GM20431 (cell line): ENCODE results near the gene TBC1D9B.

Experiments
- in situ Hi-C: fragments of 300-500 bp; cut with MseI, MboI; formaldehyde crosslinking; loops from one replicate; pipeline ENCODE4 v1.15.0; 2020; ENCODE audit warnings: low sequenced_read_pairs; ENCODE audit not compliant: unreplicated experiment

TBC1D9B gene

DNA sequence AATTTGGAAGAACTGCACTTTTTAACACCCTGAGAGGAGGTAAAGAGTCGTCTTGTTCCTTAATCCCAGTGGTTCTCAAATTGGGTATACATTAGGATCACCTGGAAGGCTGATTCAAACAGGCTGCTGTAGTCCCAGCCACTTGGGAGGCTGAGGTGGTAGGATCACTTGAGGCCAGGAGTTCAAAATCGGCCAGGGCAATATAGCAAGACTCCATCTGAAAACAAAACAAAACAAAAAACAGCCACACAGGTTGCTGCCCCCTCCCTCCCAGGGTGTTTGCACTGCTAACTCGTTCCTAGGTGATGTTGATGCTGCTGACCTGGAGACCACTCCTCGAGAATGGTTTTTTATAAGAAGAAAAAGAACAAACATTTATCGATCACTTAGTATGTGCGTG, 1.5 kb upstream of the TBC1D9B start:
- in situ Hi-C loops: no loop called here

GRCh38 chr5:179908528-179908927, 831 bp upstream of the TBC1D9B start:
- in situ Hi-C loops: no loop called here

DNA sequence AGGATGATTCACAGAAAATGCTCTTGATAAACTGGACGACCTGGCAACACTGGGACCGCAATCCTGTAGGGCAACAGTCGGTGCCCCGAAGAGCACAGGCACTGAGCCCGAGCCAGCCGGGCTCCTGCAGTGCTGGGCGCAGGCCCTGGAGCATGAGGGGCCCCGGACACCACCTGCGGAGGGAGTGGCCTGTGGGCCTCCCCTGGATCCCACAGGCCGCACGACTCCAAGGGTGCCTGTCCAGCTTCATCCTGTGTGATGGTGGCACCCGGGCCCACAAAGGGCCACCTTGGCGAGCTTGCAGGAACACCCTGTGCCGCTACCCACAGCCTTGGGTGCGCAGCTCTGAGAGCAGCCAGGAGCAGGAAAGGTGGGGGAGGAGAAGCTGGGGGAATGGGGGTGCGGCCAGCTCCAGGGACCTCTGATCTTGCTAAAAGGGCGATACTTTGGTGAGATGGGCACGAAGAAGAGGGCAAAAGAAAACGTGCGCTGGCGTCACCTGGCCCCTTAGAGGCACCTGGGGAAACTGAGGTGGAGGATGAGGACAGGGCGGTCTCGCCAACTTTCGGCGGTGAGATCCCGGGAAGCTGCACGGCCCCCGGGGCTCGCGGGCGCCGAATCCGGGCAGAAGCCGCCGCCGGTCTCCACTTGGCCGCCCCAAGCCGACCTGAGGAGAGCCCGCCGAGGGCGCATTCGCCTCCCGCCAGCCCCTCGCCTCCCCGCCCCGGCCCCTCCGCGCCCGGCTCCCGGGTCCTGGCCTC, 722 bp downstream of the TBC1D9B start:
- in situ Hi-C loops: no loop called here

DNA sequence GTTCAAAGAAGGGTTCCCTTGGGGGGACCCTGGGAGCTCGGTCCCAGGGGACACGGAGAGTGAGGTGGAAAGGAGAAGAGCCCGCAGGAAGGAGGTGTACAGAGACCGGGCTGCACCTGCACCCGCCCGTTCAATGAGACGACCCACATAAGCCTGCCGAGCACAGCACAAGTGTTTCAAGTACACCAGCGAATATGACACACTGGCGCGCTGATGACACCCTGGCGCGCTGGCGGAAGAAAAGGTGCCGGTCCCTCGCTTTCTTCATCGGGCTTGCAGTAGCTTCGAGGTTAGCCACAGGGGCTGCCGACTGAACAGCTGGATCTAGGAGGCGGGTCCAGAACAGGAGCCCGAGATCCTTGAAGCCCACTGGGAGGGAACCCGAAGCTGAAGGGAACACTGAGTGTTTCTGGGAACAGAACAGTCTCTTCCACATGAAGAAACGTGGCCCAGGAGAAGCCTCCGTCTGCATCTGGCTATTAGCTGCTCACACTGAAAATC, 1.4 kb downstream of the TBC1D9B start:
- in situ Hi-C loops: no loop called here

DNA sequence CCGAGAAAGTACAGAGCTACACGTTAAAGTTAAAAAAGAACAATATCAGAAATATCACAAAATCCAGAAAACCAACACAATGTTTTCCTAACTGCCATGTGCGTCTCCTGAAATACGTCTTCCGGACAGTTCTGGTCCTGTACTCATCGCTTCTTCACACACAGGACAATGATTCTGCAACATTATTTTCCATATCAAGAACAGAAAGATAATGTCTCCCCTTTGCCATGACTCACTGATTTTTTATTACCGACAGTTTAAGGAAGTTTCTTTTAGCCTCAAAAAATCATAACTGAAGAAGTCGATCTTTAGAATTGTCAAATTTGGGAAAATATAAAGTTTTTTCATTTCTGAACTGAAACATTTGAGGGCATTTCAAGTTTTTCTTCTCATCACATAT, 2.5 kb downstream of the TBC1D9B start:
- in situ Hi-C loops: no loop called here

GRCh38 chr5:179904463-179905160, 3.1 kb downstream of the TBC1D9B start:
- in situ Hi-C loops: no loop called here

DNA sequence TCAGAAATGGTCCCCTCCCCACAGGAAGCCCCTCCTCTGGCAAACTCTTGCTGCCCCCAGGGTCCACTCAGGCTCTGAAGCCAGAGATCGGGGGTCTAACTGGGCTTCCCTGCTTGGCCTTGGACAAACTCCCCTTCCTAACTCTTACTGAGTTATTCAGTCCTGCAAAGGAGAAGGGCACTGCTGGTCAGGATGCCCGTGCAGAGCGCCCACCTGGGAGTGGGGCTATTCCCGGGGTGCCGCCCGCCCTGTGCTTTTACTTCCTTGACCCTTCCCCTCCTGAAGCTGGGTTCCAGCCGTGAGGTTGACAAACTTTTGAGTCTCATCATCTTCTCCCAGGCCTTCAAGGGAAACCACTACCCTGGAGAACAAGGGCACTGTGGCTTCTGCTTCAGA, 4.9 kb downstream of the TBC1D9B start:
- in situ Hi-C loops: no loop called here

DNA sequence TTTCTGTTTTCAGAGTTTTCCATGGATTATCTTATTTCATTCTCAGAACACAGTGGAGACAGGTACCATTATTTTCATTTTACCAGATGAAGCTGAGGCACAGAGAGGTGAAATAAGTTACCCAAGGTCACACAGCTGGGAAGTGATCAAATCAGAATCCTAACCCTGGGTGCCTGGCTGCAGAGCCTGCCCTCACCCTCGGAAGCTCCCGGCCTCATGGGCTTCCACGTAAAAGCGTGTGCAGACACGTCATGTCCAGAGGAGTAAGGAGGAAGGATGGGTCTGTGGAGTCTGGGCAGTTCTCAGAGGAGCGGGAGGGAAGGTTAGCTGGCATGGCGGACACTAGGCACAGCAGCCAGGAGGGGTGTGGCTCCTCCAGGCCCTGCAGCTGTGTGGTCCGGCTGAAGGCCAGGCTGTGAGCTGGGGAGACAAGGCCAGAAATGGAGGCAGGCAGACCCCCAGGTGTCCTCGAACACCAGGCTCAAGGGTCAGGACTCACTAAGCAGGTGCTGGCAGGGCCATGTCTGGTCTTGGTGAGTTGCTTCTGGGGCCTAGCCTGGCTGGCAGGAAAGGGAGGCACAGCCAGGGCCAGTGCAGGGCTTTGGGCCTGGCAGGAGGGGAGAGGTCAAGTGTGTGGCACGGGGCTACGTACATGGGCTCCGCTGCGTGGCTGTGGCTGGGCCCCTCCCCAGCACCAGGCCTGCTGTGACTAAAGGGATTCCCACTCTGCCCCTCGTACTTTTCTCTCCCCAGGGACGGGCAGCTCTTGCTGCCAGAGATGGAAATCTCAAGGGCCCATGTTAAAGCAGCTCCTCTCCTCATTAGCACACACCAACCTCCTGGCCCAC, 5.6 kb downstream of the TBC1D9B start:
- in situ Hi-C loops: no loop called here

GRCh38 chr5:179901462-179901861, 6.2 kb downstream of the TBC1D9B start:
- in situ Hi-C loops: no loop called here

DNA sequence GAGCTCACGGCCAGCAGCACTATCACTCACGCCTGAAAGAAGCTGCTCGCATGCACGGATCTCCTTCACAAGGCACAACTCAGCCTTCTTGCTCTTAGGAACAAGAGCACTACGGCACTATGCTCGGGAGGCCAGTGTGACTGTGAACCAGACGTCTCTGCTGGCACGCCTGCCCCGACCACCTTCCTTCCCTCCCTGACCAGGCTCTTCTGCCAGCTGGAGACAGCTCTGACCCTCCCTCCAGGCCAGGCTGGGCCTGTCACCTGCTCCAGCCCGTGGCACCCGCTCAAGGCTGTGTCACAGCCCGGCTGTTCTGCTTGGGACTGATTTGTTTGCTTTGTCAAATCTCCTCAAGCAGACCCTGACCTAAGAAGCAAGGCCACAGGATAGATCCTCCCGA, 7.0 kb downstream of the TBC1D9B start:
- in situ Hi-C loops: no loop called here

- in situ Hi-C loops: no loop called here
Measured at GRCh38 chr5:179900206-179900605, 7.5 kb downstream of the TBC1D9B start.

GRCh38 chr5:179895861-179896260, 11.8 kb downstream of the TBC1D9B start:
- in situ Hi-C loops: no loop called here

DNA sequence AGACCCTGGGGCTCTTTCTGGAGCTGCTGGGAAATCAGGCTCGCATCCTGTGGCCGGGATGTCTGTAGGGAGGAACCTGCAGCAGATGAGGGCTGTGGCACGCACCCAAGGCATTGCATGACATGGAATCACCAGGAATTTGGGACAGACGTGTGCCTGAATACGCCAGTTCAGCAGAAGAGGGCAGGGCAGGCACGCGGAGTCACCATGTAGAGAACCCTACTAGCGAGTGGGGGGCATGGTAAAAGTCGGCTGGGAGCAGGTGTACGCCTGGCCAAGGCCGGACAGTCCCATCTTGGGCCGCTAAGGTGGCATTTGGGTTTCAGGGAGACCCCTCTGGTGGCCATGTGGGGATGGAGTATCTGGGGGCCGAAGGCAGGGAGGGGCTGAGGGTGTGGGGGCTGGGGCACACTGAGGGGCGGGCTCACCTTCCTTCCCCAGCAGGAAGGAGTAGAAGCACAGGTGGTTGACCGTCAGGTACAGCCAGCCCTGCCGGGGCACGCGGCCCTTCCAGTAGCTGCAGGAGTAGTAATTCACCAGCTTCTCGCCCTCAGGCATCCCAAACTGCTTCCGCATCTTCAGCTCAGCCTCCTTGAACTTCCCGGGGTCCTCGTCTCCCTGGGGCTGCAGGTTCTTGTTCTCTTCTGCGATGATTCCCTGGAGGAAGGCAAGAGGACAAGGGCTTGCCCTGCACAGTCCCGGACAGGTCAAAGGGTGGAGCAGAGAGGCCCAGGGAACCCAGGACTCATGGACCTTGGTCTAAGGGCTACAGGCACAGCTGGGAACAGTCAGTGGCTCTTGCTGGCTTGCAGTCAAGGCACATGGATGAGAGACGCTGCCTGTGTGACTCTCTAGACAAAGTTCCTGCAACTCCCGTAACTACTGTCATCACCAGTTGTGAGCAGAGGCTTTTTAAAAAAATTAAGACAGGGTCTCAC, 13.5 kb downstream of the TBC1D9B start:
- in situ Hi-C loops: no loop called here

GRCh38 chr5:179893076-179893957, 14.4 kb downstream of the TBC1D9B start:
- in situ Hi-C loops: no loop called here

- in situ Hi-C loops: no loop called here
Measured at GRCh38 chr5:179892255-179892654, 15.4 kb downstream of the TBC1D9B start.

GRCh38 chr5:179890751-179891682, 16.7 kb downstream of the TBC1D9B start:
- in situ Hi-C loops: no loop called here

GRCh38 chr5:179889885-179890284, 17.8 kb downstream of the TBC1D9B start:
- in situ Hi-C loops: no loop called here

DNA sequence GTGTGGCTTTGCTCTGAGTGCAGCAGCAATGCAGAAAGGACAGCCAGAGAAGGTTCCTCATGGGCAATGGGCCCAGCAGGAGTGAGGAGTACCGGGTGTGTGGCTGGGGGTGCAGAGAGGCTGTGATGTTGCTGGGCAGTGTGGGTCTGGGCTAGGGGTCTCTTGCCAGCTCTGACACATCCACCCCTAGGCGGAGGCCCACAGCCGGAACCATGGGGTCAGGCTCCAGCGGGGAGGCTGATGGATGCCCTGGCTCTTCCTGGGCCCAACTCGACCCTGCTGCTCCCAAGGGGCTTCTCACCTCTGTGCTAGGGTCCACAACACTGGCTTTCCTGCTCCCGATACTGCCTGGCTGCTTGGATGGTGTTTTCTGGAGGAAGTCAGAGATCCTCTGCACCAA, 19.9 kb downstream of the TBC1D9B start:
- in situ Hi-C loops: no loop called here
